HCT116 (cell line): ENCODE results near the gene SBF2. TPM values are rescaled to one million over a fixed set of nuclear protein-coding genes. Genes with fewer than 3 reads are reported as not detected.

Experiments
- ATAC-seq: fragments of 200-7000 bp; cut with Tn5 transposase; 2 replicates; pipeline ENCODE4 v1.9.1; 2020; ENCODE audit warnings: mild to moderate bottlenecking, moderate library complexity
- Bru-seq: library from RNA; stranded (reverse); fragments of 400-500 nt; gene quantifications from one replicate; lab custom pipeline; 2021; lab: Mats Ljungman, UMichigan
- BruChase-seq, 2 experiments: library from RNA; stranded (reverse); fragments of 400-500 nt; gene quantifications; one replicate each; lab custom pipeline; 2021; lab: Mats Ljungman, UMichigan
- BruUV-seq: library from RNA; stranded (reverse); fragments of 400-500 nt; replicated peaks from 2 replicates; lab custom pipeline; 2021; lab: Mats Ljungman, UMichigan
- CTCF ChIA-PET: fragments of 300-600 bp; sonication (Branson Sonifier 250); formaldehyde crosslinking; loops from one replicate; lab custom pipeline; 2021; ENCODE audit warnings: antibody characterized with exemption; lab: Charles Lee
- POLR2A ChIA-PET: fragments of 300-600, 350-600 bp; sonication (Branson Sonifier 250); formaldehyde crosslinking; loops from one replicate; lab custom pipeline; 2021; ENCODE audit warnings: antibody characterized with exemption; lab: Charles Lee
- RAD21 ChIA-PET, 2 experiments: fragments of 300-600 bp; sonication (Branson Sonifier 250); formaldehyde crosslinking; loops; one replicate each; lab custom pipeline; 2023; ENCODE audit warnings: low total read pairs in 2 of 2; ENCODE audit not compliant: uncharacterized antibody in 2 of 2, unreplicated experiment in 2 of 2, low non-redundant PET in 1 of 2; lab: Charles Lee
- DNase-seq: peaks from one replicate; pipeline ENCODE4 v3.0.0-alpha.2; 2010; ENCODE audit warnings: low read depth, low spot score
- H2AFZ ChIP-seq: fragments of 200-600 bp; shearing (Covaris generic), sonication (generic); 2 replicates; pipeline ENCODE4 v1.6.1; 2017; ENCODE audit warnings: low read depth, mixed run types, mixed read lengths, antibody characterized with exemption, low read length; ENCODE audit not compliant: poor library complexity, severe bottlenecking
- H3K27ac ChIP-seq: 2 replicates; pipeline ENCODE4 v1.5.1; 2012; ENCODE audit warnings: low read depth, low read length
- H3K27me3 ChIP-seq: fragments of 200-600 bp; sonication (generic); 2 replicates; pipeline ENCODE4 v1.6.1; 2016; ENCODE audit warnings: mixed run types, low read length, mixed read lengths; ENCODE audit not compliant: insufficient read depth
- H3K36me3 ChIP-seq, 2 experiments: fragments of 200-500 bp in 1 of 2; fragments of 200-600 bp in 1 of 2; sonication (Bioruptor generic) in 1 of 2; sonication (generic) in 1 of 2; 2 replicates each; pipeline versions ENCODE4 v1.5.1 to v1.6.1; 2014 to 2016; ENCODE audit warnings: low read length in 2 of 2, inconsistent platforms in 1 of 2, mixed read lengths in 1 of 2, mixed run types in 1 of 2; ENCODE audit not compliant: insufficient read depth in 2 of 2, control insufficient read depth in 1 of 2
- H3K4me1 ChIP-seq, 2 experiments: fragments of 200-600 bp in 1 of 2; sonication (generic) in 1 of 2; 2 replicates each; pipeline versions ENCODE4 v1.5.1 to v1.6.1; 2012 to 2017; ENCODE audit warnings: low read length in 2 of 2, inconsistent platforms in 1 of 2, mild to moderate bottlenecking in 1 of 2, mixed read lengths in 1 of 2, mixed run types in 1 of 2, moderate library complexity in 1 of 2; ENCODE audit not compliant: insufficient read depth in 2 of 2, control insufficient read depth in 1 of 2
- H3K4me2 ChIP-seq: fragments of 200-600 bp; sonication (generic); 2 replicates; pipeline ENCODE4 v1.6.1; 2017; ENCODE audit warnings: mixed run types, low read length, mixed read lengths
- H3K4me3 ChIP-seq, 2 experiments: fragments of 200-600 bp in 1 of 2; sonication (generic) in 1 of 2; replicated peaks in 1 of 2; 2 replicates each; pipeline ENCODE4 v1.5.1; 2011 to 2016; ENCODE audit warnings: low read length in 2 of 2, control low read depth in 1 of 2, low read depth in 1 of 2, mild to moderate bottlenecking in 1 of 2, mixed read lengths in 1 of 2, mixed run types in 1 of 2
- H3K79me2 ChIP-seq: fragments of 200-600 bp; sonication (generic); 2 replicates; pipeline ENCODE4 v1.6.1; 2017; ENCODE audit warnings: mild to moderate bottlenecking, mixed run types, low read length, moderate library complexity, mixed read lengths; ENCODE audit not compliant: insufficient read depth
- H3K9ac ChIP-seq: fragments of 200-600 bp; sonication (generic); 2 replicates; pipeline ENCODE4 v1.6.1; 2016; ENCODE audit warnings: low read length, mixed read lengths
- H3K9me2 ChIP-seq: fragments of 200-600 bp; sonication (generic), shearing (Covaris generic); 2 replicates; pipeline ENCODE4 v1.6.1; 2017; ENCODE audit warnings: mixed run types, mild to moderate bottlenecking, moderate library complexity; ENCODE audit not compliant: insufficient read depth
- H3K9me3 ChIP-seq, 2 experiments: fragments of 200-500 bp in 1 of 2; fragments of 200-600 bp in 1 of 2; sonication (Bioruptor generic) in 1 of 2; sonication (generic) in 1 of 2; 2 replicates each; pipeline ENCODE4 v1.6.1; 2014 to 2017; ENCODE audit warnings: low read length in 2 of 2, mixed read lengths in 2 of 2, inconsistent platforms in 1 of 2, low read depth in 1 of 2, mild to moderate bottlenecking in 1 of 2, mixed run types in 1 of 2, moderate library complexity in 1 of 2; ENCODE audit not compliant: control insufficient read depth in 1 of 2, insufficient read depth in 1 of 2
- H4K20me1 ChIP-seq: fragments of 200-600 bp; sonication (generic), shearing (Covaris generic); 2 replicates; pipeline ENCODE4 v1.6.1; 2017; ENCODE audit warnings: mixed run types, mild to moderate bottlenecking, moderate library complexity; ENCODE audit not compliant: insufficient read depth
- ATF3 ChIP-seq: IDR thresholded peaks from 2 replicates; pipeline ENCODE4 v1.6.1; 2012
- CBX3 ChIP-seq: IDR thresholded peaks from 2 replicates; pipeline ENCODE4 v1.6.1; 2012; ENCODE audit warnings: low read depth
- CEBPB ChIP-seq: IDR thresholded peaks from 2 replicates; pipeline ENCODE4 v1.6.1; 2012; ENCODE audit warnings: low read depth
- CTCF ChIP-seq, 3 experiments: fragments of 200-600 bp in 1 of 3; sonication (generic) in 1 of 3; IDR thresholded peaks in 2 of 3; conservative IDR thresholded peaks in 1 of 3; 2 replicates each; pipeline ENCODE4 v1.5.1; 2012 to 2017; ENCODE audit warnings: low read depth in 2 of 3, low read length in 2 of 3, antibody characterized with exemption in 1 of 3, borderline replicate concordance in 1 of 3, control low read depth in 1 of 3, mild to moderate bottlenecking in 1 of 3, mixed read lengths in 1 of 3, mixed run types in 1 of 3, moderate library complexity in 1 of 3; ENCODE audit not compliant: insufficient read depth in 1 of 3
- EGR1 ChIP-seq: IDR thresholded peaks from 2 replicates; pipeline ENCODE4 v1.6.1; 2012; ENCODE audit warnings: low read depth
- ELF1 ChIP-seq: IDR thresholded peaks from 2 replicates; pipeline ENCODE4 v1.6.1; 2012; ENCODE audit warnings: low read depth, borderline replicate concordance
- FOSL1 ChIP-seq: IDR thresholded peaks from 2 replicates; pipeline ENCODE4 v1.6.1; 2012; ENCODE audit warnings: low read depth
- POLR2A ChIP-seq: IDR thresholded peaks from 2 replicates; pipeline ENCODE4 v1.7.0; 2011; ENCODE audit warnings: borderline replicate concordance; ENCODE audit not compliant: insufficient read depth, insufficient read length; ENCODE audit errors: extremely low read depth
- POLR2AphosphoS5 ChIP-seq: IDR thresholded peaks from 2 replicates; pipeline ENCODE4 v1.6.1; 2011; ENCODE audit warnings: mild to moderate bottlenecking, low read depth, low read length, moderate library complexity
- RAD21 ChIP-seq: IDR thresholded peaks from 2 replicates; pipeline ENCODE4 v1.6.1; 2012; ENCODE audit warnings: low read depth, mild to moderate bottlenecking
- REST ChIP-seq: IDR thresholded peaks from 2 replicates; pipeline ENCODE4 v1.6.1; 2012; ENCODE audit warnings: low read depth
- SIN3A ChIP-seq: IDR thresholded peaks from 2 replicates; pipeline ENCODE4 v1.6.1; 2012; ENCODE audit warnings: low read depth
- SP1 ChIP-seq: IDR thresholded peaks from 2 replicates; pipeline ENCODE4 v1.6.1; 2012; ENCODE audit warnings: low read depth
- SRF ChIP-seq: IDR thresholded peaks from 2 replicates; pipeline ENCODE4 v1.6.1; 2012; ENCODE audit warnings: low read depth
- TCF7L2 ChIP-seq: IDR thresholded peaks from 2 replicates; pipeline ENCODE4 v1.7.0; 2011; ENCODE audit warnings: borderline replicate concordance, inconsistent platforms; ENCODE audit not compliant: insufficient read depth, insufficient read length; ENCODE audit errors: extremely low read depth
- YY1 ChIP-seq: IDR thresholded peaks from 2 replicates; pipeline ENCODE4 v1.6.1; 2011; ENCODE audit warnings: low read length, low read depth, moderate library complexity, mild to moderate bottlenecking; ENCODE audit not compliant: insufficient replicate concordance; ENCODE audit errors: extremely low read depth
- ZFX ChIP-seq: fragments of 450-650 bp; IDR thresholded peaks from 2 replicates; pipeline ENCODE4 v1.6.1; 2017
- ZNF274 ChIP-seq: fragments of 200-500 bp; sonication (Bioruptor generic); IDR thresholded peaks from 2 replicates; pipeline ENCODE4 v1.6.1; 2014; ENCODE audit warnings: mild to moderate bottlenecking, low read depth, low read length, inconsistent platforms
- intact Hi-C: fragments of 100-400 bp; cut with micrococcal nuclease; formaldehyde crosslinking; loops from 2 replicates; pipeline ENCODE4 v1.10.0; 2022
- long read RNA-seq: library from polyadenylated mRNA; unstranded; transcript quantifications from one replicate; pipeline ENCODE4 v2.0.0, GENCODE V29; 2021; ENCODE audit not compliant: unreplicated experiment
- polyA plus RNA-seq: library from polyadenylated mRNA; unstranded; fragments of >200 nt; gene quantifications from 2 replicates; pipeline ENCODE4 v1.2.1, GENCODE V29; 2012; ENCODE audit warnings: missing spikeins
- total RNA-seq: library from RNA; stranded (reverse); gene quantifications from one replicate; pipeline ENCODE4 v1.2.1, GENCODE V29; 2021; ENCODE audit not compliant: unreplicated experiment

SBF2 gene
- total RNA-seq (35.0 TPM), Bru-seq, nascent RNA (percentile 80 among the genes with signal in this experiment), BruChase-seq, experiment 1, labeled RNA remaining after a 6-hour chase (percentile 64 among the genes with signal in this experiment), BruChase-seq, experiment 2, labeled RNA remaining after a 2-hour chase (percentile 66 among the genes with signal in this experiment)
- 19.3 and 21.0 TPM in 2 replicates for polyA plus RNA-seq
- long read RNA-seq, partial matches to known transcripts = 10 of 25 reads
- long read RNA-seq, other reads (novel, unspliced or antisense) = 14 of 25 reads

GRCh38 chr11:10293423-10294289 lies at the start of gene SBF2:
SBF2 (minus strand) TSS chr11:10294219; CDS start chr11:10294069, 150 bp downstream.
- RAD21 ChIA-PET = no interaction called here
- peak; percentile 84 for ATAC-seq
- TF ChIP-seq ZFX (peak; percentile 79), RAD21 (no peak), YY1 (peak; percentile 87), SP1 (no peak; the same call in 1 of the 2 replicates), POLR2AphosphoS5 (peak; percentile 84), CBX3 (no peak; the same call in 1 of the 2 replicates), SRF (no peak), ELF1 (no peak), SIN3A (peak; percentile 70), CTCF (IDR thresholded peaks at IDR 0.05 in 2 of 3, conservative IDR thresholded peaks at IDR 0.05 in 1 of 3; ENCODE audit: borderline replicate concordance in 1 of 3, insufficient read depth in 1 of 3, low read depth in 2 of 3, low read length in 2 of 3) (no peak), FOSL1 (no peak), POLR2A (peak; percentile 22), TCF7L2 (no peak), CEBPB (no peak), ATF3 (no peak), ZNF274 (no peak), EGR1 (no peak), REST (no peak)

More at GRCh38 chr11:10293423-10294289, at the start of gene SBF2:
- BruUV-seq = no TSS peak
- Histone ChIP-seq H3K4me1 (peaks cover 11 to 26% of the 10 kb centered on the region in 2 experiments), H3K9me2 (no peaks in the 10 kb centered on the region), H2AFZ (no peak within 1 kb of the TSS), H3K36me3 (no peaks in the 10 kb centered on the region), H4K20me1 (no peaks in the 10 kb centered on the region), H3K27ac (peak within 1 kb of the TSS; percentile 80), H3K4me2 (peak within 1 kb of the TSS; percentile 97), H3K27me3 (no peaks in the 10 kb centered on the region), H3K9ac (peak within 1 kb of the TSS; percentile 82), H3K79me2 (peaks cover 39% of the 10 kb centered on the region), H3K4me3 (peak within 1 kb of the TSS; percentile 77 to 78), H3K9me3 (no peaks in the 10 kb centered on the region)
- CTCF ChIA-PET = interaction anchor here (1.2 kb wide), 1 partner anchor 11 kb away, joined by 5 read pairs; the partner anchor contains the start of gene ADM
- intact Hi-C loops = no loop called here
- POLR2A ChIA-PET = interaction anchor here (1.1 to 1.3 kb wide), 2 partner anchors 9 to 11 kb away, joined by 3 to 10 read pairs; partner anchors contain the start of gene ADM
- DNase-seq = no peak
